Caco-2 (cell line): ENCODE measurements around the gene CLIC5. TPM values are rescaled to one million over a fixed set of nuclear protein-coding genes. Genes with fewer than 3 reads are reported as not detected.

Experiments
- BruUV-seq: library from RNA; stranded (reverse); fragments of 400-500 nt; replicated peaks from 2 replicates; lab custom pipeline; 2021; lab: Mats Ljungman, UMichigan
- CTCF ChIA-PET: fragments of 300-600 bp; sonication (Branson Sonifier 250); formaldehyde crosslinking; loops from one replicate; lab custom pipeline; 2022; ENCODE audit warnings: antibody characterized with exemption; lab: Charles Lee
- POLR2A ChIA-PET: fragments of 300-600 bp; sonication (Branson Sonifier 250); formaldehyde crosslinking; loops from one replicate; lab custom pipeline; 2022; ENCODE audit warnings: antibody characterized with exemption; lab: Charles Lee
- DNase-seq, 2 experiments: peaks; one replicate each; pipeline versions ENCODE4 v3.0.0 to v3.0.0-alpha.2; 2020 to 2022
- H3K27me3 ChIP-seq: replicated peaks from 2 replicates; pipeline ENCODE4 v1.6.0; 2011; ENCODE audit warnings: low read length; ENCODE audit not compliant: control insufficient read depth, insufficient read depth
- H3K36me3 ChIP-seq: 2 replicates; pipeline ENCODE4 v1.5.1; 2011; ENCODE audit warnings: low read length; ENCODE audit not compliant: control insufficient read depth, insufficient read depth
- H3K4me1 ChIP-seq: fragments of 250-450 bp; sonication (Bioruptor Pico); 2 replicates; pipeline ENCODE4 v1.5.1; 2020; ENCODE audit warnings: mild to moderate bottlenecking
- H3K4me3 ChIP-seq: 2 replicates; pipeline ENCODE4 v1.5.1; 2011; ENCODE audit warnings: low read depth, mild to moderate bottlenecking, control low read depth, low read length
- H3K9me3 ChIP-seq: fragments of 250-450 bp; sonication (Bioruptor Pico); 2 replicates; pipeline ENCODE4 v1.5.1; 2020; ENCODE audit warnings: mild to moderate bottlenecking, moderate library complexity
- H3K27ac Mint-ChIP-seq: one replicate; pipeline ENCODE4 v1.8.0; 2022; ENCODE audit warnings: mixed read lengths; ENCODE audit not compliant: unreplicated experiment
- H3K27me3 Mint-ChIP-seq: one replicate; pipeline ENCODE4 v1.8.0; 2022; ENCODE audit warnings: mixed read lengths; ENCODE audit not compliant: insufficient read depth, unreplicated experiment
- H3K36me3 Mint-ChIP-seq: one replicate; pipeline ENCODE4 v1.8.0; 2022; ENCODE audit warnings: mild to moderate bottlenecking, mixed read lengths; ENCODE audit not compliant: insufficient read depth, unreplicated experiment
- H3K4me1 Mint-ChIP-seq: one replicate; pipeline ENCODE4 v1.8.0; 2022; ENCODE audit warnings: low read depth, mixed read lengths; ENCODE audit not compliant: unreplicated experiment
- H3K4me3 Mint-ChIP-seq: one replicate; pipeline ENCODE4 v1.8.0; 2022; ENCODE audit warnings: mild to moderate bottlenecking, moderate library complexity, mixed read lengths; ENCODE audit not compliant: unreplicated experiment
- H3K9me3 Mint-ChIP-seq: one replicate; pipeline ENCODE4 v1.8.0; 2022; ENCODE audit warnings: mixed read lengths; ENCODE audit not compliant: unreplicated experiment
- CTCF ChIP-seq, 2 experiments: fragments of 200-600 bp in 1 of 2; IDR thresholded peaks; 1 replicate in 1 of 2; 2 replicates in 1 of 2; pipeline versions ENCODE4 v1.5.1 to v1.8.0; 2011 to 2022; ENCODE audit warnings: antibody characterized with exemption in 1 of 2, control low read depth in 1 of 2, inconsistent platforms in 1 of 2, low read depth in 1 of 2, low read length in 1 of 2, mild to moderate bottlenecking in 1 of 2, moderate library complexity in 1 of 2; ENCODE audit not compliant: insufficient read depth in 1 of 2, severe bottlenecking in 1 of 2, unreplicated experiment in 1 of 2
- intact Hi-C: fragments of 100-400 bp; cut with micrococcal nuclease; formaldehyde crosslinking; loops from one replicate; pipeline ENCODE4 v1.10.0; 2022; ENCODE audit not compliant: unreplicated experiment
- total RNA-seq: library from RNA; stranded (reverse); gene quantifications from 2 replicates; pipeline ENCODE4 v1.2.3, GENCODE V29; 2022

The CLIC5 gene
- total RNA-seq, 1 experiment from 2014 or later, result 15.1 TPM

DNA sequence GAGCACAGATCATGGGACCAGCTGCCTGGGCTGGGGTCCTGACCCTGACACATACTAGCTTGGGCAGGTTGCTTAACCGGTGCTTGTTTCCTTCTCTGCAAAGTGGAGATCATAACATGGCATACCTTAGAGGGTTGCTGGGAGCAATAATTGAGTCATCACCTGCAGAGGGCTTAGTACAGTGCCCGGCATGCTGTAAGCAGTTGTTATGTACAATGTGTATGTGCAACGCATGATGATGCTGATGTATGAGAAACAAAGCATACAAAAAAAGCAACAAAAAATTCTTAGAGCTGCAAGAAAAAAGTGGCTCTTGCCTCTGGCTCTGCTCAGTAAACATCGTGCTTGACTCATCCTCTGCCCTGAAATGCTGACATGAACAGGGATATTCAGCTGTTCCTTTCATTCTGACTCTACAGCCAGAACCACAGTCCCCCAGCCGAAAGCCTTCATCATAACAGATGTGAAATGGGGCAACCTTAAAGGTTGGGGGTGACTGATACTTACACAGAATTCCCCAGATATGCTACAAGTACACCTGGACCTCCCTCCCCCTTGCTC, 91.7 kb downstream of the CLIC5 start:
- peaks cover 6% of the 10 kb centered on the region for H3K4me1 Mint-ChIP-seq
- CTCF ChIA-PET, result no interaction called here
- no peaks in the 10 kb centered on the region for H3K36me3 ChIP-seq
- no peak for TF ChIP-seq CTCF (IDR thresholded peaks at IDR 0.05; ENCODE audit: insufficient read depth in 1 of 2, low read depth in 1 of 2, low read length in 1 of 2, severe bottlenecking in 1 of 2, unreplicated experiment in 1 of 2)
- peaks cover 4% of the 10 kb centered on the region; the same call in 1 of the 2 replicates for H3K4me1 ChIP-seq
- no peaks in the 10 kb centered on the region for H3K27me3 Mint-ChIP-seq
- no TSS peak for BruUV-seq
- POLR2A ChIA-PET, result no interaction called here
- no peak for DNase-seq
- no peaks in the 10 kb centered on the region for H3K36me3 Mint-ChIP-seq
- no peaks in the 10 kb centered on the region for H3K9me3 ChIP-seq
- no peak overlapping the region for H3K4me3 Mint-ChIP-seq
- no peak overlapping the region for H3K27ac Mint-ChIP-seq
- no peak overlapping the region for H3K4me3 ChIP-seq
- H3K9me3 Mint-ChIP-seq, result no peaks in the 10 kb centered on the region
- H3K27me3 ChIP-seq, result no peaks in the 10 kb centered on the region
- intact Hi-C loops, result loop anchor here (2.0 to 10.0 kb wide), 4 partner anchors 43 to 1449 kb away; no protein-coding TSS in a partner anchor

DNA sequence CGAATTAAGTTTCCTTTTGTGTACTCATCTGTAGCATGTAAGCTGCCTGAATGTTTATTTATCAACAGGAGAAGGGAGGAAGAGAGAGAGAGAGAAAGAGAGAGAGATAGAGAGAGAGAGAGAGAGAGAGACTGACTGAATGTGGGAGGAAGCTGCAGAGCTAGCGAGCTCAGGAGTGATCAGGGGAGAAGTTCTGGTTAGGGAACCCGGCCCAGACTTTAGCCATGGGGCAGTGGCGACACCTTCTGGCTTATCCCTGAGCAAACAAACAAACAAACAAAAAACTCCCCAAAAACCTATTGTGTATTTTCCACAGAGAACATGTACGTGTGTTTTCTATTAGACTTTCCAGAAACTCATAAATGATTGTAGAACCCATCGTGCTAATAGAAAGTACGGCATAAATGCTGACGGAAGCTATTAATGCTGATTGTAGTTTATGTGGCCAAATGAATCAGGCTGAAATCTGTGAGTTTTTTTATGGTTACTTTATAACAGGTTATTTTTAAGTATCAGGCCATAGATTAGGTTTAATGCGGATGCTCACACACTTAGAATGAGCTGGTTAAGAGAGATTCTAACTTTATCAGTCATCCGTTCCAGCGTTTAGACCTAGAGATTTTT, 92.8 kb downstream of the CLIC5 start:
- BruUV-seq, result no TSS peak
- DNase-seq, result peak; percentile 43 to 64

More for the DNA sequence above, 92.8 kb downstream of the CLIC5 start:
- peak; percentile 35 to 58 for TF ChIP-seq CTCF (IDR thresholded peaks at IDR 0.05; ENCODE audit: insufficient read depth in 1 of 2, low read depth in 1 of 2, low read length in 1 of 2, severe bottlenecking in 1 of 2, unreplicated experiment in 1 of 2)
- peaks cover 6% of the 10 kb centered on the region for H3K4me1 Mint-ChIP-seq
- H3K4me3 Mint-ChIP-seq, result no peak overlapping the region
- H3K36me3 Mint-ChIP-seq, result no peaks in the 10 kb centered on the region
- H3K4me3 ChIP-seq, result no peak overlapping the region
- intact Hi-C loops, result loop anchor here (1.0 to 10.0 kb wide), 5 partner anchors 42 to 1448 kb away; no protein-coding TSS in a partner anchor
- H3K27ac Mint-ChIP-seq, result no peak overlapping the region
- H3K36me3 ChIP-seq, result no peaks in the 10 kb centered on the region
- ChIA-PET CTCF (interaction anchor here (0.5 to 1.4 kb wide), 8 partner anchors 43 to 1447 kb away, joined by 3 to 22 read pairs (median 5); no protein-coding TSS in a partner anchor), POLR2A (no interaction called here)
- no peaks in the 10 kb centered on the region for H3K27me3 ChIP-seq
- no peaks in the 10 kb centered on the region for H3K9me3 Mint-ChIP-seq
- peaks cover 4% of the 10 kb centered on the region; the same call in 1 of the 2 replicates for H3K4me1 ChIP-seq
- no peaks in the 10 kb centered on the region for H3K27me3 Mint-ChIP-seq
- H3K9me3 ChIP-seq, result no peaks in the 10 kb centered on the region
